Dermis microvascular lymphatic vessel endothelial cell (primary cell): ENCODE results near the gene TP53I13. TPM values are rescaled to one million over a fixed set of nuclear protein-coding genes. Genes with fewer than 3 reads are reported as not detected.

Experiments used
- DNase-seq, 2 donors: peaks; one replicate each; pipeline versions ENCODE4 v3.0.0 to v3.0.0-alpha.2; 2010; ENCODE audit warnings: low read depth in 2 of 2
- total RNA-seq: library from RNA; depleted of rRNA; stranded (reverse); fragments of >200 nt; gene quantifications from 2 replicates; pipeline ENCODE4 v1.2.1, GENCODE V29; 2014

The TP53I13 gene
- total RNA-seq, 1 donor from 2014 or later = 20.0 TPM

GRCh38 chr17:29591737-29592608 is 23.5 kb downstream of the TP53I13 start:
- peak in 1 of 2 donors; percentile 89 for DNase-seq

GRCh38 chr17:29592850-29593551 is 24.5 kb downstream of the TP53I13 start, which contains the start of gene ANKRD13B:
TSS of gene ANKRD13B (plus strand) at chr17:29593132. CDS start at chr17:29593622, 490 bp downstream.
- peak in 1 of 2 donors; percentile 43 for DNase-seq

GRCh38 chr17:29593591-29594518 is 25.4 kb downstream of the TP53I13 start:
- peak in 1 of 2 donors; percentile 40 for DNase-seq

GRCh38 chr17:29594519-29595090 is 26.1 kb downstream of the TP53I13 start:
- DNase-seq = no peak

GRCh38 chr17:29595107-29595942 is 26.8 kb downstream of the TP53I13 start:
- peak in 1 of 2 donors; percentile 29 for DNase-seq

- no peak for DNase-seq
These were observed 27.7 kb downstream of the TP53I13 start for GRCh38 chr17:29595943-29596774.

- no peak for DNase-seq
These were observed 28.3 kb downstream of the TP53I13 start for GRCh38 chr17:29596811-29597210.

- no peak for DNase-seq
These were observed 29.1 kb downstream of the TP53I13 start for GRCh38 chr17:29597361-29598172.

- no peak for DNase-seq
These were observed 34.7 kb downstream of the TP53I13 start for GRCh38 chr17:29603109-29603674.

- no peak for DNase-seq
These were observed 39.2 kb downstream of the TP53I13 start for GRCh38 chr17:29607557-29608195.

GRCh38 chr17:29608986-29609385 is 40.5 kb downstream of the TP53I13 start:
- no peak for DNase-seq

GRCh38 chr17:29610395-29610794 is 41.9 kb downstream of the TP53I13 start:
- no peak for DNase-seq

GRCh38 chr17:29611351-29612093 is 43.0 kb downstream of the TP53I13 start:
- no peak for DNase-seq

- no peak for DNase-seq
These were observed 43.5 kb downstream of the TP53I13 start for GRCh38 chr17:29612094-29612403.

- DNase-seq = no peak
These were observed 44.1 kb downstream of the TP53I13 start for GRCh38 chr17:29612404-29613280.

GRCh38 chr17:29613352-29613837 is 44.9 kb downstream of the TP53I13 start:
- peak; percentile 61 to 92 for DNase-seq
